ENCODE measurements around the gene FABP7. TPM values are rescaled to one million over a fixed set of nuclear protein-coding genes. Genes with fewer than 3 reads are reported as not detected.

The FABP7 gene
- total RNA-seq, 1 donor from 2014 or later: not detected

DNA sequence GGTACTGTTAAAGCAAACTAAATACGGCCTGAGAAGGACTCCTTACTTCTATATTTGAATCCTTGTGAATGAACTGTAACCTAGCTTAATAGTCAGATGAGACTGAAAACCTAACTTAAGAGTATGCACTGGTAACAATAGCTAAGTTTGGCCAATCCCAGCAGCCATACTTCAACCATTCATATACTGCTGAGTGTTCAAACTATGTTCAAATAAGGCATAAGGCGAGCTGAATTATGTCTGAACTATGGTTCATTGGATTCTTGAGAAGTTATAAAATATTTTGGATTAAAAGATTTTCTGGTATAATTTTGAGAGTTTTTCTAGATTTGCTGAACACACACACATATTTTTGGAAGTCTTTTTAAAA, 11.8 kb downstream of the FABP7 start:
- no peak for DNase-seq (ENCODE audit: extremely low spot score, unreplicated experiment)
- no peaks in the 10 kb centered on the region for H3K36me3 Mint-ChIP-seq (ENCODE audit: unreplicated experiment)
- H3K4me1 Mint-ChIP-seq (ENCODE audit: unreplicated experiment): peaks cover 27% of the 10 kb centered on the region
- H3K9me3 Mint-ChIP-seq (ENCODE audit: unreplicated experiment): no peaks in the 10 kb centered on the region
- TF ChIP-seq CTCF (IDR thresholded peaks at IDR 0.05): no peak
- H3K4me3 Mint-ChIP-seq (ENCODE audit: unreplicated experiment): peak overlapping the region; percentile 88
- H3K27me3 Mint-ChIP-seq (ENCODE audit: unreplicated experiment): peaks cover 13% of the 10 kb centered on the region
- H3K27ac Mint-ChIP-seq (ENCODE audit: unreplicated experiment): no peak overlapping the region

GRCh38 chr6:122792766-122793165, 13.2 kb downstream of the FABP7 start:
- Mint-ChIP-seq H3K27ac (ENCODE audit: unreplicated experiment) (no peak overlapping the region), H3K36me3 (ENCODE audit: unreplicated experiment) (peaks cover 6% of the 10 kb centered on the region), H3K27me3 (ENCODE audit: unreplicated experiment) (peaks cover 4% of the 10 kb centered on the region), H3K4me3 (ENCODE audit: unreplicated experiment) (no peak overlapping the region), H3K9me3 (ENCODE audit: unreplicated experiment) (no peaks in the 10 kb centered on the region), H3K4me1 (ENCODE audit: unreplicated experiment) (peaks cover 25% of the 10 kb centered on the region)
- TF ChIP-seq CTCF (IDR thresholded peaks at IDR 0.05): no peak
- no peak for DNase-seq (ENCODE audit: extremely low spot score, unreplicated experiment)

DNA sequence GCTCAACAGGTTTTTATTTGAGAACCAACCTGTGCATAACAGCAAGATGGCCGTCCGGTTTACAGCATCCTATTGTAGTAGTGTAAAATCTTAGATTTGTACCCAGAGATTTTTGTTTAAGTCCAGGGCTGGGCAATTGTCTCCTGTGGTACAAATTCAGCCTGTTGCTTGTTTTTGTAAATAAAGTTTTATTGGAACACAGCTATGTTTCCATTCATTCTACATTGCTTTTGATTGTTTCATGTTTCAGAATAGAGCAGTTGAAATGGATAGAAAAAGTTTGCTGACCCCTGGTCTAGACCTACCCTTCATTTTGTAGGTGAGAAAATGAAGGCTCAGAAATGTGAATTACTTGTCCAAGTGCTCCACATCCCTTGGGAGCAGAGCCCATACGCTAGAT, 18.0 kb downstream of the FABP7 start:
- no peak for DNase-seq (ENCODE audit: extremely low spot score, unreplicated experiment)
- H3K4me3 Mint-ChIP-seq (ENCODE audit: unreplicated experiment): no peak overlapping the region
- no peak overlapping the region for H3K27ac Mint-ChIP-seq (ENCODE audit: unreplicated experiment)
- peaks cover 9% of the 10 kb centered on the region for H3K36me3 Mint-ChIP-seq (ENCODE audit: unreplicated experiment)
- TF ChIP-seq CTCF (IDR thresholded peaks at IDR 0.05): no peak
- no peaks in the 10 kb centered on the region for H3K9me3 Mint-ChIP-seq (ENCODE audit: unreplicated experiment)
- no peaks in the 10 kb centered on the region for H3K4me1 Mint-ChIP-seq (ENCODE audit: unreplicated experiment)
- H3K27me3 Mint-ChIP-seq (ENCODE audit: unreplicated experiment): no peaks in the 10 kb centered on the region

DNA sequence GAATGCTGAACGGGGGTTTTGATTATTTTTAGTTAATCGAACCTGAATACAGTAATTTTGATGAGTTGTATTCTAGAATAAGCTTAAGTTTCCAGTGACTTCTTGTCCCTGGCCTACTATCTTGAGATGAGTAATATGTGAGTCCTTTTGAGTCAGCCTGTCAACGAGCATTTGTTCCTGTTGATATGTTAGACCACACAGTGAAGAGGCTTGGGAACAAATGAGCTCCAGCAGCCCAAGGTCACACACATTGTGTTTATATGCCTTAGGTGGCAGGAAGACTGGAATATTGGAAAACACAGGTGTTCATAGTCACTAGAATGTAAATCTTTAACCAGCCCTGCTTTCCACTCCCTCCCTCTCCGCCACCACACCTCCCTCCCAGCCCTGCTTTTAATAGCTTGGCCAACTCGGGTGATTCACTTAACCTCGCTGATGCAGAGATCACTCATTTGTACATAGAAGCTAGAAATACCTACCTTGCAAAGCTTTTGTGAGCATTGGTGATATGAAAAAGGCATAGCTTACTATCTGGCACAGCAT, 18.7 kb downstream of the FABP7 start:
- no peak for DNase-seq (ENCODE audit: extremely low spot score, unreplicated experiment)
- Mint-ChIP-seq H3K4me3 (ENCODE audit: unreplicated experiment) (no peak overlapping the region), H3K27ac (ENCODE audit: unreplicated experiment) (no peak overlapping the region), H3K4me1 (ENCODE audit: unreplicated experiment) (no peaks in the 10 kb centered on the region), H3K36me3 (ENCODE audit: unreplicated experiment) (peaks cover 9% of the 10 kb centered on the region), H3K27me3 (ENCODE audit: unreplicated experiment) (no peaks in the 10 kb centered on the region), H3K9me3 (ENCODE audit: unreplicated experiment) (no peaks in the 10 kb centered on the region)
- TF ChIP-seq CTCF (IDR thresholded peaks at IDR 0.05): no peak

DNA sequence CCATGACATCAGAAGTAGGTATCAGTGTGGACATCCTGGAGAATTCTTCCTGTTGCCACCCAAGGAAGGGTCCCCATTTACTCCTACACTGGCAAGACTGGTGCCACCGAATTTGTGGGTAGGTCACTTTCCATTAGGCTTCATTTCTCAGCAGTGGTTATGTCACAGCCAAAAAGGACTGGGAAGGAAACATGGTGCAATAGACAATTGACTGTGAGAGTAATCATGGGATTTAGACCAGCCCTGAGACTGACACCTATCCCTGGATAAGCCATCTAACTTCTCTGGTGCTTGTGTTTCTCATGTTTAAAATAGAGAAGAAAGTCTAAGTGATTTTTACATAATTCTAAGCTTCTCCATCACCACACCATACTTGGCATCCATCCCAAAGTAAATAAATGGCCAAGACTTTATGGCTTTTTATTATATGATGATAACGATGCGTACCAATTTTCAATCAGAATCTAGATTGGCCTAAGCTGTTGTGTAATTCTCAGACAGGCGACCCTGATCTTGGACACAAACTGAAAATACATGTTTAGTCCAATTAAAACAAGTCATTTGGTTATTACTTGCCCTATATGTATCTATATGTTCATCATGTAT, 19.7 kb downstream of the FABP7 start:
- H3K27ac Mint-ChIP-seq (ENCODE audit: unreplicated experiment): no peak overlapping the region
- H3K4me1 Mint-ChIP-seq (ENCODE audit: unreplicated experiment): no peaks in the 10 kb centered on the region
- TF ChIP-seq CTCF (IDR thresholded peaks at IDR 0.05): no peak

More for the DNA sequence above, 19.7 kb downstream of the FABP7 start:
- H3K4me3 Mint-ChIP-seq (ENCODE audit: unreplicated experiment): no peak overlapping the region
- peaks cover 13% of the 10 kb centered on the region for H3K36me3 Mint-ChIP-seq (ENCODE audit: unreplicated experiment)
- no peaks in the 10 kb centered on the region for H3K9me3 Mint-ChIP-seq (ENCODE audit: unreplicated experiment)
- H3K27me3 Mint-ChIP-seq (ENCODE audit: unreplicated experiment): no peaks in the 10 kb centered on the region
- DNase-seq (ENCODE audit: extremely low spot score, unreplicated experiment): no peak

All from osteocyte (in vitro differentiated cells).